H9 (cell line): ENCODE measurements around the gene NACA. TPM values are rescaled to one million over a fixed set of nuclear protein-coding genes. Genes with fewer than 3 reads are reported as not detected.

Experiments
- DNase-seq: peaks from one replicate; pipeline ENCODE4 v3.0.0-alpha.2; 2017
- H2AFZ ChIP-seq: one replicate; pipeline ENCODE4 v1.6.1; 2013; ENCODE audit warnings: mild to moderate bottlenecking, low read length, control low read depth, moderate library complexity
- H2AK5ac ChIP-seq: 2 replicates; pipeline ENCODE4 v1.6.1; 2013; ENCODE audit warnings: low read length, control low read depth, mixed read lengths; ENCODE audit not compliant: insufficient read length
- H2BK120ac ChIP-seq: one replicate; pipeline ENCODE4 v1.6.1; 2013; ENCODE audit warnings: low read depth, mild to moderate bottlenecking, low read length, control low read depth, inconsistent platforms; ENCODE audit not compliant: poor library complexity, severe bottlenecking
- H2BK12ac ChIP-seq: 2 replicates; pipeline ENCODE4 v1.6.1; 2013; ENCODE audit warnings: low read length, control low read depth, mixed read lengths, low read depth; ENCODE audit not compliant: insufficient read length
- H2BK15ac ChIP-seq: 2 replicates; pipeline ENCODE4 v1.6.1; 2013; ENCODE audit warnings: low read depth, low read length, control low read depth
- H2BK20ac ChIP-seq: one replicate; pipeline ENCODE4 v1.6.1; 2013; ENCODE audit warnings: low read depth, mild to moderate bottlenecking, low read length, control low read depth, inconsistent platforms; ENCODE audit not compliant: poor library complexity, severe bottlenecking
- H2BK5ac ChIP-seq: 2 replicates; pipeline ENCODE4 v1.6.1; 2013; ENCODE audit warnings: low read length, control low read depth, mixed read lengths; ENCODE audit not compliant: insufficient read length
- H3K14ac ChIP-seq: 2 replicates; pipeline ENCODE4 v1.6.1; 2013; ENCODE audit warnings: low read length, control low read depth; ENCODE audit not compliant: insufficient read depth
- H3K18ac ChIP-seq: 2 replicates; pipeline ENCODE4 v1.6.1; 2013; ENCODE audit warnings: low read depth, mild to moderate bottlenecking, mixed read lengths, low read length, control low read depth; ENCODE audit not compliant: insufficient read length
- H3K23ac ChIP-seq: 2 replicates; pipeline ENCODE4 v1.6.1; 2013; ENCODE audit warnings: low read length, control low read depth, mixed read lengths, low read depth; ENCODE audit not compliant: insufficient read length
- H3K23me2 ChIP-seq: 2 replicates; pipeline ENCODE4 v1.6.1; 2013; ENCODE audit warnings: low read depth, mild to moderate bottlenecking, mixed read lengths, low read length, control low read depth; ENCODE audit not compliant: insufficient read length, poor library complexity, severe bottlenecking
- H3K27ac ChIP-seq: 2 replicates; pipeline ENCODE4 v1.5.1; 2013; ENCODE audit warnings: low read length, control low read depth, mixed read lengths, low read depth; ENCODE audit not compliant: insufficient read length
- H3K27me3 ChIP-seq: 2 replicates; pipeline ENCODE4 v1.6.1; 2013; ENCODE audit warnings: low read length, control low read depth, inconsistent platforms; ENCODE audit not compliant: insufficient read depth
- H3K4ac ChIP-seq: 2 replicates; pipeline ENCODE4 v1.6.1; 2013; ENCODE audit warnings: low read depth, mild to moderate bottlenecking, control low read depth, inconsistent platforms, low read length, moderate library complexity
- H3K4me1 ChIP-seq: 2 replicates; pipeline ENCODE4 v1.6.1; 2013; ENCODE audit warnings: low read length, control low read depth, inconsistent platforms; ENCODE audit not compliant: insufficient read depth
- H3K4me2 ChIP-seq: 2 replicates; pipeline ENCODE4 v1.6.1; 2013; ENCODE audit warnings: low read length, control low read depth, mixed read lengths; ENCODE audit not compliant: insufficient read length, insufficient read depth
- H3K56ac ChIP-seq: 2 replicates; pipeline ENCODE4 v1.6.1; 2013; ENCODE audit warnings: low read depth, mild to moderate bottlenecking, mixed read lengths, low read length, control low read depth; ENCODE audit not compliant: insufficient read length
- H3K79me1 ChIP-seq: 2 replicates; pipeline ENCODE4 v1.6.1; 2013; ENCODE audit warnings: low read depth, mild to moderate bottlenecking, moderate library complexity, low read length, control low read depth, inconsistent platforms; ENCODE audit not compliant: insufficient read depth, poor library complexity, severe bottlenecking
- H3K79me2 ChIP-seq: 2 replicates; pipeline ENCODE4 v1.6.1; 2013; ENCODE audit warnings: low read length, control low read depth, inconsistent platforms; ENCODE audit not compliant: insufficient read depth
- H3K9ac ChIP-seq: 2 replicates; pipeline ENCODE4 v1.6.1; 2013; ENCODE audit warnings: low read length, control low read depth, mixed read lengths; ENCODE audit not compliant: insufficient read length; ENCODE audit errors: extremely low read depth
- H3K9me3 ChIP-seq: one replicate; pipeline ENCODE4 v1.6.1; 2013; ENCODE audit warnings: low read depth, low read length, inconsistent platforms; ENCODE audit not compliant: control insufficient read depth
- H3T11ph ChIP-seq: one replicate; pipeline ENCODE4 v1.6.1; 2013; ENCODE audit warnings: mild to moderate bottlenecking, low read length, control low read depth, inconsistent platforms
- H4K20me1 ChIP-seq: one replicate; pipeline ENCODE4 v1.6.1; 2013; ENCODE audit not compliant: control insufficient read depth, insufficient read length, insufficient read depth
- H4K5ac ChIP-seq: 2 replicates; pipeline ENCODE4 v1.6.1; 2013; ENCODE audit warnings: low read depth, mild to moderate bottlenecking, mixed read lengths, low read length, control low read depth; ENCODE audit not compliant: insufficient read length
- H4K8ac ChIP-seq: replicated peaks from 2 replicates; pipeline ENCODE4 v1.6.1; 2013; ENCODE audit warnings: low read length, control low read depth, mixed read lengths, low read depth; ENCODE audit not compliant: insufficient read length
- H4K91ac ChIP-seq: 2 replicates; pipeline ENCODE4 v1.6.1; 2013; ENCODE audit warnings: low read depth, mild to moderate bottlenecking, moderate library complexity, mixed read lengths, low read length, control low read depth; ENCODE audit not compliant: insufficient read length
- H3K27ac Mint-ChIP-seq, 3 experiments: 2 replicates in 2 of 3; 3 replicates in 1 of 3; pipeline ENCODE4 v1.8.0; 2020 to 2021; ENCODE audit warnings: mixed read lengths in 3 of 3, mild to moderate bottlenecking in 1 of 3, moderate library complexity in 1 of 3
- H3K27me3 Mint-ChIP-seq: 2 replicates; pipeline ENCODE4 v1.8.0; 2021; ENCODE audit warnings: low read depth, mild to moderate bottlenecking, moderate library complexity, mixed read lengths
- H3K36me3 Mint-ChIP-seq, 3 experiments: 2 replicates in 2 of 3; 3 replicates in 1 of 3; pipeline ENCODE4 v1.8.0; 2020 to 2021; ENCODE audit warnings: low read depth in 3 of 3, mixed read lengths in 3 of 3; ENCODE audit not compliant: insufficient read depth in 1 of 3
- H3K4me1 Mint-ChIP-seq, 2 experiments: 2 replicates each; pipeline ENCODE4 v1.8.0; 2020; ENCODE audit warnings: mixed read lengths in 2 of 2
- H3K4me3 Mint-ChIP-seq, 2 experiments: 2 replicates in 1 of 2; 3 replicates in 1 of 2; pipeline ENCODE4 v1.8.0; 2020 to 2021; ENCODE audit warnings: mild to moderate bottlenecking in 2 of 2, mixed read lengths in 2 of 2, moderate library complexity in 1 of 2
- H3K9me3 Mint-ChIP-seq, 2 experiments: 2 replicates in 1 of 2; 3 replicates in 1 of 2; pipeline ENCODE4 v1.8.0; 2020; ENCODE audit warnings: mild to moderate bottlenecking in 2 of 2, mixed read lengths in 2 of 2, moderate library complexity in 1 of 2
- CTCF ChIP-seq: fragments of 200-600 bp; sonication (generic); conservative IDR thresholded peaks from 3 replicates; pipeline ENCODE4 v1.8.0; 2021; ENCODE audit warnings: antibody characterized with exemption, mild to moderate bottlenecking
- WGBS: extraction: QIAGEN DNeasy Blood & Tissue Kit; methylation state at CpG from one replicate; pipeline ENCODE4 v1.1.7; 2013; ENCODE audit warnings: missing lambda C conversion rate, low lambda C conversion rate, mixed read lengths; ENCODE audit not compliant: insufficient read length; ENCODE audit errors: extremely low coverage; 5-methylcytosine and 5-hydroxymethylcytosine counted together
- total RNA-seq: library from RNA; stranded (reverse); gene quantifications from 2 replicates; pipeline ENCODE4 v1.2.1, GENCODE V29; 2021

NACA gene
- total RNA-seq, 1 experiment from 2014 or later: 1,204 TPM

DNA sequence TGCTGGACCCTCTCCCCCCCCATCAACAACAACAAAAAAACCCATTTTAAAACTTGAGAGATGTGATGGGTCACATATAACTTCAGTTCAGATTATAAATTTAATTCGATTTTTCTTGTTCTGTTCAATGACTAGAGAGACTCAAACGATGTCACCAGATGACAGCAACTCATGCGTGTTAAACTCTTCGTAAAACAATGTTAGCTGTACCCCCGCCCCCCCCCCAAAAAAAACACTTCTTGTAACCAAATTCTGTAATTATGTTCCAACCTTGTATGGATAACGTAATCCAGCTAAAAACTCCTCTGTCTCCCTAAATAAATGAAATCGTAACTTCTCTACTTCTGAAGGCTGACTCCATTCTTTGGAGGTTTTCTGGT, 614 bp upstream of the NACA start:
- no peak for DNase-seq
- no peak overlapping the region for H3K4ac ChIP-seq
- H4K20me1 ChIP-seq: no peaks in the 10 kb centered on the region
- no peak overlapping the region for H2BK12ac ChIP-seq
- H2BK15ac ChIP-seq: no peak overlapping the region
- no peak overlapping the region for H2BK5ac ChIP-seq
- H3K23me2 ChIP-seq: peaks cover 10% of the 10 kb centered on the region
- TF ChIP-seq CTCF: no peak
- H3K9me3 ChIP-seq: no peaks in the 10 kb centered on the region
- no peak overlapping the region for H3K23ac ChIP-seq
- no peak overlapping the region for H3K56ac ChIP-seq
- H2BK120ac ChIP-seq: no peak overlapping the region
- H4K8ac ChIP-seq: no peak overlapping the region
- H2BK20ac ChIP-seq: no peak overlapping the region
- no peak overlapping the region for H3T11ph ChIP-seq
- peak overlapping the region; percentile 82 for H3K4me2 ChIP-seq
- H3K4me3 Mint-ChIP-seq: peak overlapping the region; percentile 99 to 100
- peaks cover 43 to 73% (median 61%) of the 10 kb centered on the region in 3 experiments for H3K36me3 Mint-ChIP-seq
- no peak overlapping the region for H3K14ac ChIP-seq
- H4K5ac ChIP-seq: no peak overlapping the region
- H4K91ac ChIP-seq: no peak overlapping the region
- H3K79me1 ChIP-seq: peaks cover 7% of the 10 kb centered on the region
- no peaks in the 10 kb centered on the region for H3K27me3 Mint-ChIP-seq
- no peaks in the 10 kb centered on the region for H3K27me3 ChIP-seq
- H3K27ac Mint-ChIP-seq: peak overlapping the region; percentile 100; a peak in 6 of 7 replicates
- H3K4me1 ChIP-seq: peaks cover 10% of the 10 kb centered on the region
- H2AFZ ChIP-seq: no peak overlapping the region
- H3K18ac ChIP-seq: no peak overlapping the region
- H3K79me2 ChIP-seq: peaks cover 39% of the 10 kb centered on the region; the same call in 1 of the 2 replicates
- no peaks in the 10 kb centered on the region for H3K9me3 Mint-ChIP-seq
- no peak overlapping the region for H2AK5ac ChIP-seq
- H3K27ac ChIP-seq: no peak overlapping the region
- H3K4me1 Mint-ChIP-seq: peaks cover 36 to 40% of the 10 kb centered on the region in 2 experiments
- peak overlapping the region; percentile 39 for H3K9ac ChIP-seq
- no CpG with 5 or more reads among the region's 7 CpGs for WGBS
